Lung microvascular endothelial cell (primary cell): ENCODE results near the gene UBXN6. TPM values are rescaled to one million over a fixed set of nuclear protein-coding genes. Genes with fewer than 3 reads are reported as not detected.

ENCODE experiments used
- DNase-seq, 2 donors: peaks; one replicate each; pipeline versions ENCODE4 v3.0.0 to v3.0.0-alpha.2; 2010; ENCODE audit warnings: low read depth in 2 of 2
- total RNA-seq: library from RNA; depleted of rRNA; stranded (reverse); fragments of >200 nt; gene quantifications from 2 replicates; pipeline ENCODE4 v1.2.1, GENCODE V29; 2014

UBXN6 gene
- total RNA-seq, 1 donor from 2014 or later: 99.8 TPM

GRCh38 chr19:4409123-4409933 lies 48.3 kb downstream of the UBXN6 start:
- DNase-seq: no peak

GRCh38 chr19:4406626-4407025 lies 51.0 kb downstream of the UBXN6 start:
- no peak for DNase-seq

- DNase-seq: no peak
These were observed 51.6 kb downstream of the UBXN6 start for GRCh38 chr19:4405977-4406376.

GRCh38 chr19:4403005-4403761 lies 54.4 kb downstream of the UBXN6 start:
- DNase-seq: no peak

GRCh38 chr19:4402171-4403004 lies 55.2 kb downstream of the UBXN6 start, which contains the start of gene CHAF1A:
TSS of gene CHAF1A (plus strand) at chr19:4402640. CDS start at chr19:4402763, 123 bp downstream.
- DNase-seq: peak; percentile 100

- no peak for DNase-seq
These were observed 55.8 kb downstream of the UBXN6 start for GRCh38 chr19:4401769-4402170.

GRCh38 chr19:4400135-4400936 lies 57.3 kb downstream of the UBXN6 start, which contains the start of gene SH3GL1:
TSS of gene SH3GL1 (minus strand) at chr19:4400547. CDS start at chr19:4400368, 179 bp downstream.
- DNase-seq: peak; percentile 94 to 96

- no peak for DNase-seq
These were observed 57.8 kb downstream of the UBXN6 start for GRCh38 chr19:4399812-4400134.

- DNase-seq: peak in 1 of 2 donors; percentile 71
These were observed 60.4 kb downstream of the UBXN6 start for GRCh38 chr19:4396949-4397783.

Other genes with a start within 250 kb of the UBXN6 start
- 0.44 and 0.60 TPM in 2 replicates for gene EBI3, start 228.3 kb downstream of the UBXN6 start, total RNA-seq
- gene YJU2, start 210.7 kb downstream of the UBXN6 start, total RNA-seq: 12.4 and 17.9 TPM in 2 replicates
- not detected in 2 replicates for gene SHD, start 178.5 kb downstream of the UBXN6 start, total RNA-seq
- not detected in 2 replicates for gene TMIGD2, start 155.4 kb downstream of the UBXN6 start, total RNA-seq
- gene FSD1, start 153.2 kb downstream of the UBXN6 start, total RNA-seq: 2.2 and 10.2 TPM in 2 replicates
- 28.8 and 36.1 TPM in 2 replicates for gene STAP2, start 119.0 kb downstream of the UBXN6 start, total RNA-seq
- 5.2 and 7.7 TPM in 2 replicates for gene MPND, start 114.2 kb downstream of the UBXN6 start, total RNA-seq
- gene SH3GL1, start 57.2 kb downstream of the UBXN6 start, total RNA-seq: 41.9 and 44.9 TPM in 2 replicates
- gene CHAF1A, start 55.2 kb downstream of the UBXN6 start, total RNA-seq: 3.6 and 7.8 TPM in 2 replicates
- 38.5 and 39.0 TPM in 2 replicates for gene HDGFL2, start 14.5 kb upstream of the UBXN6 start, total RNA-seq
- gene PLIN4, start 60.7 kb upstream of the UBXN6 start, total RNA-seq: 0.65 and 2.0 TPM in 2 replicates
- 4.6 and 23.2 TPM in 2 replicates for gene PLIN5, start 77.4 kb upstream of the UBXN6 start, total RNA-seq
- gene LRG1, start 82.2 kb upstream of the UBXN6 start, total RNA-seq: 0.87 and 1.6 TPM in 2 replicates
- 18.1 and 50.6 TPM in 2 replicates for gene SEMA6B, start 101.9 kb upstream of the UBXN6 start, total RNA-seq
- 53.2 and 69.4 TPM in 2 replicates for gene TNFAIP8L1, start 181.7 kb upstream of the UBXN6 start, total RNA-seq
- gene MYDGF, start 212.5 kb upstream of the UBXN6 start, total RNA-seq: 138 and 149 TPM in 2 replicates